HG03565 (cell line): ENCODE data around the gene MMP23B.
"Not testable (repeated sequence)": the region's sequence is repeated elsewhere in the genome, so short reads cannot be mapped to it uniquely, and the experiment has no call there.

Experiments used
- ATAC-seq: cut with Tn5 transposase; IDR thresholded peaks from one replicate; pipeline ENCODE4 v1.9.1; 2021; ENCODE audit warnings: mild to moderate bottlenecking, moderate library complexity; ENCODE audit not compliant: unreplicated experiment

MMP23B gene

GRCh38 chr1:1664318-1664717 lies 32.3 kb downstream of the MMP23B start:
- ATAC-seq = not testable (repeated sequence)

GRCh38 chr1:1664941-1665814 lies 33.2 kb downstream of the MMP23B start:
- no peak for ATAC-seq

- no peak for ATAC-seq
Measured at GRCh38 chr1:1665815-1666251, 33.9 kb downstream of the MMP23B start.

- ATAC-seq = no peak
Measured at GRCh38 chr1:1666526-1666925, 34.6 kb downstream of the MMP23B start.

GRCh38 chr1:1669468-1670440 lies 37.8 kb downstream of the MMP23B start:
- no peak for ATAC-seq

- no peak for ATAC-seq
Measured at GRCh38 chr1:1670866-1671265, 38.9 kb downstream of the MMP23B start.

GRCh38 chr1:1671365-1672119 lies 39.6 kb downstream of the MMP23B start:
- no peak for ATAC-seq

- ATAC-seq = no peak
Measured at GRCh38 chr1:1672181-1672965, 40.4 kb downstream of the MMP23B start.

GRCh38 chr1:1674806-1675205 lies 42.8 kb downstream of the MMP23B start:
- not testable (repeated sequence) for ATAC-seq

GRCh38 chr1:1675218-1675617 lies 43.2 kb downstream of the MMP23B start:
- ATAC-seq = not testable (repeated sequence)

- not testable (repeated sequence) for ATAC-seq
Measured at GRCh38 chr1:1676087-1676486, 44.1 kb downstream of the MMP23B start.

- ATAC-seq = peak; percentile 52
Measured at GRCh38 chr1:1677718-1678580, 46.0 kb downstream of the MMP23B start.

GRCh38 chr1:1678581-1679380 lies 46.8 kb downstream of the MMP23B start:
- no peak for ATAC-seq

GRCh38 chr1:1680031-1680911 lies 48.3 kb downstream of the MMP23B start:
- ATAC-seq = no peak

GRCh38 chr1:1680912-1681273 lies 48.9 kb downstream of the MMP23B start:
- ATAC-seq = no peak

GRCh38 chr1:1683104-1683905 lies 51.3 kb downstream of the MMP23B start:
- ATAC-seq = no peak
